Fibroblast of pulmonary artery (primary cell): ENCODE measurements around the gene OSBPL5.

ENCODE experiments used
- DNase-seq: peaks from one replicate; pipeline ENCODE4 v3.0.0-alpha.2; 2010; ENCODE audit warnings: low read depth
- H3K4me3 ChIP-seq: replicated peaks from 2 replicates; pipeline ENCODE4 v1.5.1; 2011; ENCODE audit warnings: low read depth, mild to moderate bottlenecking, control low read depth, low read length, moderate library complexity
- TF ChIP-seq, protein P1 (sequence below): IDR thresholded peaks from 2 replicates; pipeline ENCODE4 v1.5.1; 2011; ENCODE audit warnings: mild to moderate bottlenecking, control low read depth, low read length, inconsistent platforms; ENCODE audit errors: missing control alignments

The OSBPL5 gene

GRCh38 chr11:3135481-3136440 lies 29.3 kb downstream of the OSBPL5 start:
- TF ChIP-seq, protein P1, sequence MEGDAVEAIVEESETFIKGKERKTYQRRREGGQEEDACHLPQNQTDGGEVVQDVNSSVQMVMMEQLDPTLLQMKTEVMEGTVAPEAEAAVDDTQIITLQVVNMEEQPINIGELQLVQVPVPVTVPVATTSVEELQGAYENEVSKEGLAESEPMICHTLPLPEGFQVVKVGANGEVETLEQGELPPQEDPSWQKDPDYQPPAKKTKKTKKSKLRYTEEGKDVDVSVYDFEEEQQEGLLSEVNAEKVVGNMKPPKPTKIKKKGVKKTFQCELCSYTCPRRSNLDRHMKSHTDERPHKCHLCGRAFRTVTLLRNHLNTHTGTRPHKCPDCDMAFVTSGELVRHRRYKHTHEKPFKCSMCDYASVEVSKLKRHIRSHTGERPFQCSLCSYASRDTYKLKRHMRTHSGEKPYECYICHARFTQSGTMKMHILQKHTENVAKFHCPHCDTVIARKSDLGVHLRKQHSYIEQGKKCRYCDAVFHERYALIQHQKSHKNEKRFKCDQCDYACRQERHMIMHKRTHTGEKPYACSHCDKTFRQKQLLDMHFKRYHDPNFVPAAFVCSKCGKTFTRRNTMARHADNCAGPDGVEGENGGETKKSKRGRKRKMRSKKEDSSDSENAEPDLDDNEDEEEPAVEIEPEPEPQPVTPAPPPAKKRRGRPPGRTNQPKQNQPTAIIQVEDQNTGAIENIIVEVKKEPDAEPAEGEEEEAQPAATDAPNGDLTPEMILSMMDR, result no peak
- DNase-seq, result no peak
- H3K4me3 ChIP-seq, result no peak overlapping the region

DNA sequence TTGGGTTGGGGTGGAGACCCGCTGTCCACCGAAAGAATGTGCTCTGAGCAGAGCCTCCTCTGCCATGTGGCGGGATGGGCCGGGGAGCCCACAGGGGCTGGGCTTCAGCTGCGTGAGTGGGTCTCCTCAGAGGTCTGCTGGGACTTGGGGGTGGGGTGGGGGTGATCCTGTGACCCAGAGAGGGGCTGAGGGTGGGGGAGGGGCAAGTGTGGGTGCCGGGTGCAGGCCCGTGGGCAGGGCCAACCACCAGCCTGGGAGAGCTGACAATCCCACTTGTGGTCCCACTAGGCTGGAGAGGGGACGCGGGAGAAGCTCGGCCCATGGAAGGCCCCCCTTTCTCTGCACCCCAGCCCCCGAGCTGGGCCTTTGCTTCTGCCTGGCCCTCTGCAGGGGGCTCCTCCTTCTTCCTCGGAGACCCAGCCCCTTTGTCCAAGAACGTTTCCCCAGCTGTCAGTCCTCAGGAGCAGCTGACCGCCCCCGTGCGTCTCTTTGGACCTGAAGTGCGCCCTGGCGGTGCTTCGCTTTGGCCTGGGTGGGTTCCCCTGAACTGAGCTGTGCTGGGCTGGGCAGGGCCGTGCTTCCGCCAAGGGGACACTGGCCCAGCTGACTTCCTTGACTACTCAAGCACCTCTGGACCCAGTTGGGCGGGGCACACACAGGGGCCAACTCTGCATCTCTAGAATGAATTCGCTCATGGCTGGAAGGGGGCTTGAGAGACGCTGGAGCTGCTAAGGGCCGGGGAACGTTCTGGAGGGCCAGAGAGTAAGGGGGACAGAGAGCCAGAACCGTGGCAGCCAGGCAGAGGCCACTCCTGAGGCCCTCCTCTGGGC lies 30.2 kb downstream of the OSBPL5 start:
- TF ChIP-seq, protein P1, result no peak
- no peak overlapping the region for H3K4me3 ChIP-seq
- DNase-seq, result no peak

DNA sequence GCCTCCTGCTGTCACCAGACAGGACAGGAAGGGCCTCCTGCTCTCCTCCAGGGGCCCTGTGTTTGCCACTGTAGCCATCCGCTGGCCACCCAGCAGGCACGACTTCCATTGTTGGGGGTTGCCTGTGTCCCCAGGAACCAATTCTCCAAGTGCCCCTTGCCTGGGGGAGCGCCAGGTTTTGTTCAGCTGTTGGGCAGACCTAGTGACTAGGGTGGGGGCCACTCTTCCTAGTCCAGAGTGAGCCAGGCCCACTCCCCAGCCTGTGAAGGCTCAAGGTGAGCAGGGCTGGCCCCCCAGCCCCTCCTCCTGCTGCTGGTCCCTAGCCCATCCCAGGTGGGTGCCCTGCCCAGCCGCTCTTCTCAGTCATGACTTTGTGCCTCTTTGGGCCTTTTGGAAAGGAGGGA lies 30.9 kb downstream of the OSBPL5 start:
- no peak overlapping the region for H3K4me3 ChIP-seq
- TF ChIP-seq, protein P1, result no peak
- no peak for DNase-seq

DNA sequence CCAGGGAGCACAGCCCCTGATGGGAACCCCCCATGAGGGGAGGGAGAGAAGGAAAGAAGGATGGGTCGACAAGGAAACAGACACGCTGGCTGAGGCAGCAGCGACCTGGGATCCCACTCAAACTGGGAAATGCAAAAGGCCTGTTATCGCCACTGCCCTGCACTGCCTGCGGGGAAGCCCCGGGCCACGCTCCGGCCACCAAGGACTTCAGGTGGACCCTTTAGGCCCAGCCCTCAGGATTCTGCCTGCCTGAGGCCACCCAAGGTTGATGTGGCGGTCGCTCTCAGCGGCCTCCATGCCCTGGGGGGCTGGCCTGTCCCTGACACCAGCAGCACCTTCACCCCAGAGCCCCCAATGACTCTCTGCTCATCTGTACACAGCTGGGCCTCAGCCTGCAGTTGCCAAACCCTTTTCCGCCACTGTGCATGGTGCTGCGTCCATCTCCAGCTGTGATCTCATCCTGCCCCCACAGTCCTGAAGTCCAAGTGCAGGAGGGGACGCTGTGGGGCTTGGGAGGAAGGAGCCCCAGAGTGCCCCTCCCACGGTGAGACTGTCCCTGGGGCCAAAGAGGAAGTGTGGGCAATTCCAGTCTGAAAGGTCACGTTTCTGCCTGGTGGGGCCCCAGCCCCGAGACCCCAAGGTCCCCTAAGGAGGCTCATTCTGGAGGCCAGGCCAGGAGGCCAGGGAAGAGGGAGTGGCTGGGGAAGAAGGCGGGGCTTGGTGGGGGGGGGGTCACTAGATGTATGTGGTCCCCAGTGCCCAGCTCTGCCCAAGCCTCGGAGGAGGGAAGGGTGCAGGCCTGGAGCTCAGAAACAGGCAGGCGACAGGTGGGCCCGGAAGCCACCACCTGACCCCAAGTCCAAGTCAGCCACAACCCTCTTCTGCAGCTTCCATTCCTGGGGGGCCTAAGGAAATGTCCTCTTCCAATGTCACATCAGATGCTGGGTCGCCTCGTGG lies 31.6 kb downstream of the OSBPL5 start:
- no peak overlapping the region for H3K4me3 ChIP-seq
- no peak for DNase-seq
- TF ChIP-seq, protein P1, result no peak

GRCh38 chr11:3132831-3133260 lies 32.3 kb downstream of the OSBPL5 start:
- TF ChIP-seq, protein P1, result no peak
- no peak overlapping the region for H3K4me3 ChIP-seq
- DNase-seq, result no peak

GRCh38 chr11:3132271-3132781 lies 32.8 kb downstream of the OSBPL5 start:
- TF ChIP-seq, protein P1, result no peak
- H3K4me3 ChIP-seq, result no peak overlapping the region

More at GRCh38 chr11:3132271-3132781, 32.8 kb downstream of the OSBPL5 start:
- DNase-seq, result no peak
